Astrocyte (in vitro differentiated cells and primary cell): ENCODE data around the gene SGSM1.

Source experiments
- CTCF ChIP-seq: IDR thresholded peaks from 2 replicates; pipeline ENCODE4 v1.5.1; 2011; ENCODE audit warnings: low read depth, mild to moderate bottlenecking, inconsistent platforms, low read length, moderate library complexity; ENCODE audit not compliant: insufficient read depth
- EZH2 ChIP-seq: IDR thresholded peaks from 2 replicates; pipeline ENCODE4 v1.6.1; 2012; ENCODE audit warnings: mild to moderate bottlenecking, low read length, inconsistent platforms; ENCODE audit not compliant: insufficient read depth

- TF ChIP-seq CTCF (no peak), EZH2 (no peak)
These were observed 148.1 kb downstream of the SGSM1 start for GRCh38 chr22:24954114-24954463.
